SK-N-MC (cell line): Measurements from ENCODE around the gene KRT14.
"Not testable (repeated sequence)": the region's sequence is repeated elsewhere in the genome, so short reads cannot be mapped to it uniquely, and the experiment has no call there.

ENCODE experiments used
- DNase-seq: peaks from one replicate; pipeline ENCODE4 v3.0.0-alpha.2; 2011; ENCODE audit warnings: low read depth, low spot score
- H3K27ac ChIP-seq: fragments of 200-600 bp; sonication (generic); 2 replicates; pipeline ENCODE4 v1.5.1; 2016; ENCODE audit warnings: mixed run types
- H3K36me3 ChIP-seq: fragments of 200-600 bp; sonication (generic); 2 replicates; pipeline ENCODE4 v1.6.1; 2017; ENCODE audit warnings: antibody characterized with exemption, low read length, mixed read lengths; ENCODE audit not compliant: insufficient read depth
- H3K4me3 ChIP-seq: fragments of 200-600 bp; sonication (generic); 2 replicates; pipeline ENCODE4 v1.5.1; 2016
- H3K9ac ChIP-seq: fragments of 200-600 bp; sonication (generic); 2 replicates; pipeline ENCODE4 v1.8.0; 2017; ENCODE audit warnings: mixed run types, mixed read lengths; ENCODE audit not compliant: insufficient read length
- H3K9me3 ChIP-seq: fragments of 200-600 bp; sonication (generic); 2 replicates; pipeline ENCODE4 v1.6.1; 2017; ENCODE audit warnings: low read depth, mild to moderate bottlenecking, antibody characterized with exemption, low read length, moderate library complexity, mixed read lengths
- EZH2 ChIP-seq: fragments of 200-600 bp; sonication (generic); IDR thresholded peaks from one replicate; pipeline ENCODE4 v1.6.1; 2017; ENCODE audit warnings: antibody characterized with exemption
- FOXP2 ChIP-seq: optimal IDR thresholded peaks from 2 replicates; pipeline ENCODE3; 2011; ENCODE audit warnings: mild to moderate bottlenecking, moderate library complexity; ENCODE audit not compliant: insufficient read depth; ENCODE audit errors: extremely low read length, control extremely low read depth
- POLR2AphosphoS5 ChIP-seq: IDR thresholded peaks from 2 replicates; pipeline ENCODE4 v1.6.1; 2012; ENCODE audit warnings: mild to moderate bottlenecking, low read depth, low read length, borderline replicate concordance

The KRT14 gene

GRCh38 chr17:41624208-41625101 is 37.8 kb upstream of the KRT14 start, which contains the start of gene KRT17:
Gene KRT17, minus strand, starts transcription at chr17:41624575. Its CDS starts 66 bp downstream, at chr17:41624509.
- TF ChIP-seq FOXP2 (no peak), EZH2 (no peak), POLR2AphosphoS5 (no peak)
- Histone ChIP-seq H3K4me3 (no peak within 1 kb of the TSS), H3K36me3 (no peaks in the 10 kb centered on the region), H3K9me3 (no peaks in the 10 kb centered on the region), H3K9ac (no peak within 1 kb of the TSS), H3K27ac (no peak within 1 kb of the TSS)
- no peak for DNase-seq

DNA sequence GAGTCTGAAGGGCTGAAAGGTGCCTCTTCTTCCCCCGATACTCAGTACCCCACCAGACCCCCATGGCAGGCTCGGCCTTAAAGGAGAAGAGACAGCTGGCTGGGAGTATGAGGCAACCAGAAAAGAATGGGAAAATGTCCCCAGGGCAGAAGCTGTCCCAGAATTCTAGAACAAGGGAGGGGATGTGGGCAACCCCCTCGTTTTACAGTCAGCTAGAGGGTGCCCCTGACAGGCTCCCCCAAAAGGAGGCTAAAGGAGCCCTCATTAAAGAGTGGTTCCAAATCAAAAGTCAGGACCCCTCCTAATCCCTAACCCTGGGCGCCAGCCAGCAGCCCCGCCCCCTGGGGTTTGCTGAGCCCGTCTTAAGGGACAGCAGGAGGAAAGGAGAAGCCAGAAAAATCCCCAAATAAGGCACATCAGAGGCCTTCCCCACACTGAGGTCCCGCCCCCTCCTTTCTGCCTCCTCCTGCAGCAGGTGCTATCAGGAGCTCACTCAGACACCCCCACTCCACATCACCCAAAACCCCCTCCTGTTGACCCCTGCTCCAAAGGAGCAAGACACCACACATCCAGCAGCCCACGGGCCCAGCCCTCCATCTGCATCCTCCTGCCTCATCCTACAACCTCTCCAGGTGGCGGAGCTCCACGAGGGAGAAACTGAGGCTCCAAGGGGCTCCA is 36.6 kb upstream of the KRT14 start:
- not testable (repeated sequence) for H3K27ac ChIP-seq, H3K9ac ChIP-seq, DNase-seq, H3K9me3 ChIP-seq, H3K36me3 ChIP-seq
- H3K4me3 ChIP-seq: peak overlapping the region; percentile 12; the same call in 1 of the 2 replicates

- H3K9me3 ChIP-seq, H3K36me3 ChIP-seq, DNase-seq, H3K9ac ChIP-seq, H3K27ac ChIP-seq: not testable (repeated sequence)
- H3K4me3 ChIP-seq: peak overlapping the region; percentile 12; the same call in 1 of the 2 replicates
Measured at GRCh38 chr17:41622340-41623183, 35.9 kb upstream of the KRT14 start.

GRCh38 chr17:41621916-41622315 is 35.2 kb upstream of the KRT14 start:
- no peaks in the 10 kb centered on the region for H3K36me3 ChIP-seq
- no peak for DNase-seq
- H3K4me3 ChIP-seq: no peak overlapping the region
- no peak overlapping the region for H3K27ac ChIP-seq
- no peaks in the 10 kb centered on the region for H3K9me3 ChIP-seq
- TF ChIP-seq FOXP2 (no peak), POLR2AphosphoS5 (no peak), EZH2 (no peak)
- H3K9ac ChIP-seq: no peak overlapping the region

- not testable (repeated sequence) for DNase-seq
- H3K27ac ChIP-seq: peak overlapping the region; percentile 65; the same call in 1 of the 2 replicates
Measured at GRCh38 chr17:41621435-41621817, 34.7 kb upstream of the KRT14 start.

DNA sequence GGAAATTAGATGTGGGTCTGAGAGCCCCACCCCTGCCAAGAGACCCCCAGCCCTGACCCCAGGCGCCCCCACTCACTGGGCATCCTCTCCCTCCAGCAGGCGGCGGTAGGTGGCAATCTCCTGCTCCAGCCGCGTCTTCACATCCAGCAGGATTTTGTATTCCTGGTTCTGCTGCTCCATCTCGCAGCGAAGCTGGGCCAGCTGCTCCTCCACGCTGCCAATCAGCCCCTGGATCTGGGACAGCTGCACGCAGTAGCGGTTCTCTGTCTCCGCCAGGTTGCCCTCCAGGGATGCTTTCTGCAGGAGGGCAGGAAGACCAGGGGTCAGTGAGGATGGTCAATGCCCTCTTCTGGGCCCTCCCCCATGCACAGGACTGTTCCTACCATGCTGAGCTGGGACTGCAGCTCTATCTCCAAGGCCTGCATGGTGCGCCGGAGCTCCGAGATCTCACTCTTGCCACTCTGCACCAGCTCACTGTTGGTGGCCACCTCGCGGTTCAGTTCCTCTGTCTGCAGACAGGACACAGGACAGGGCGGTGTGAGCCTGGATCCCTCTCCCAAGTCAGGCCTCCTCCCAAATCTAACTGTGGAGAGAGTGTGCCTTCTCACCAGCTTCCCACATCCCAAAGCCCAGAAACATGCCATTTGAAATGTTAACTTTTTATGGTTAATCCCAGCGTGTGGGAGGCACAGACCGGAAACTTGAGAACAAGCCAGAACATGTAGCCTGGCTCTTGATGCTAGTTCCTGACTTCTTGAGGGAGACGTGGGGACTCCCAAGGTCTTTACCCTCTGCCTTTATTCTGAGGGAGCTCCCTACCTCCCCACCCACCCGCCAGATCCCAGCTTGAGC is 34.1 kb upstream of the KRT14 start:
- no peak overlapping the region for H3K9ac ChIP-seq
- H3K27ac ChIP-seq: peak overlapping the region; percentile 65; the same call in 1 of the 2 replicates
- H3K36me3 ChIP-seq: no peaks in the 10 kb centered on the region
- no peaks in the 10 kb centered on the region for H3K9me3 ChIP-seq
- TF ChIP-seq EZH2: no peak
- no peak for TF ChIP-seq POLR2AphosphoS5
- no peak for TF ChIP-seq FOXP2
- peak; percentile 39 for DNase-seq
- no peak overlapping the region for H3K4me3 ChIP-seq

More at GRCh38 chr17:41621435-41621817, 34.7 kb upstream of the KRT14 start:
- not testable (repeated sequence) for H3K4me3 ChIP-seq, H3K9ac ChIP-seq, H3K36me3 ChIP-seq, H3K9me3 ChIP-seq

DNA sequence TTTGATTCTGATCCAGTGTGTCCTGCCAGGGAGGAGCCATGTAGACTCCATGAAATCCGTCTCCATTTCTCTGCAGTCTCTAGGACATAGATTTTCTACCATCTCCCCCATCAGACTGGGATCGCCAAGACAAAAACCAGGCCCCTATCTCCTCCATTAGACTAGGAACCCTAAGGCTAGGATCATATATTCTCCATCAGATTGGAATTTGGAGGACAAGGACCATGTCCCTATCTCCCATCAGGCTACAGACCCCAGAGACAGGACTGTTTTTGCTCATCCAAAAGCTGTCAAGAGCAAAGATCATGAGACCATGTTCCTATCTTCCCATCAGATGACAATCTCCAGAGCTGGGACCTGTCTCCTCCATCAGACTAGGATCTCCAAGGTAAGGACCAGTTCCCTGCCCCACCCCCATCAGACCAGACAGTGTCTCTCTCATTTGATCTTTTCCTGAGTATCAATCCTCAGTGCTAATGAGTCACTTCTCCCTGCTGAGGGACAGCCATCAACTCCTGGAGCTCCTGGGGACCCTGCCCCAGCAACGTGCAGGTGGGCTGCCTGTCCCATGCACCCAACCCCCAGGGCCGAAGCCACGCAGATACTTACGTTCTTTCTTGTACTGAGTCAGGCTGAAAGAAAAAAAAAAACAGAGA is 33.4 kb upstream of the KRT14 start:
- not testable (repeated sequence) for H3K4me3 ChIP-seq, DNase-seq, H3K27ac ChIP-seq, H3K36me3 ChIP-seq, H3K9me3 ChIP-seq, H3K9ac ChIP-seq
